C4-2B (cell line): ENCODE results near the gene PLA2G4E.

Experiments
- CTCF ChIP-seq: fragments of 450-650 bp; conservative IDR thresholded peaks from 2 replicates; pipeline ENCODE4 v1.5.1; 2017; ENCODE audit warnings: mild to moderate bottlenecking
- ZFX ChIP-seq: fragments of 450-650 bp; IDR thresholded peaks from 2 replicates; pipeline ENCODE4 v1.6.1; 2017

GRCh38 chr15:42002333-42002732 lies 18.5 kb downstream of the PLA2G4E start:
- no peak for TF ChIP-seq CTCF
- TF ChIP-seq ZFX, result no peak
